K562 (cell line): ENCODE data around the gene DDR1. TPM values are rescaled to one million over a fixed set of nuclear protein-coding genes. Genes with fewer than 3 reads are reported as not detected.

Source experiments
- EGR1 ChIP-seq: fragments of 450-650 bp; conservative IDR thresholded peaks from 2 replicates; pipeline ENCODE4 v1.6.1; 2017; ENCODE audit warnings: mild to moderate bottlenecking
- ETS1 ChIP-seq: conservative IDR thresholded peaks from 2 replicates; pipeline ENCODE4 v1.6.1; 2011; ENCODE audit warnings: low read depth, mild to moderate bottlenecking, low read length; ENCODE audit not compliant: control insufficient read depth
- JUNB ChIP-seq: fragments of 450-650 bp; formaldehyde crosslinking; conservative IDR thresholded peaks from 2 replicates; pipeline ENCODE4 v1.4.0; 2020; ENCODE audit warnings: mild to moderate bottlenecking
- MBD2 ChIP-seq: sonication (generic); IDR thresholded peaks from 2 replicates; pipeline ENCODE4 v1.6.1; 2016; ENCODE audit warnings: low read depth, borderline replicate concordance
- PKNOX1 ChIP-seq: fragments of 450-650 bp; IDR thresholded peaks from 2 replicates; pipeline ENCODE4 v1.6.1; 2016
- RREB1 ChIP-seq: fragments of 250-450 bp; sonication (Bioruptor Pico); IDR thresholded peaks from 2 replicates; pipeline ENCODE4 v1.4.0; 2020
- RUNX1 ChIP-seq: sonication (generic); IDR thresholded peaks from 2 replicates; pipeline ENCODE4 v1.6.1; 2016; ENCODE audit warnings: antibody characterized with exemption, low read depth
- SAP30 ChIP-seq: fragments of 200-600 bp; sonication (generic); IDR thresholded peaks from 2 replicates; pipeline ENCODE4 v1.6.1; 2012; ENCODE audit warnings: borderline replicate concordance, low read depth, mild to moderate bottlenecking, moderate library complexity, low read length, control low read depth, inconsistent platforms; ENCODE audit not compliant: insufficient read depth, poor library complexity, severe bottlenecking
- SOX6 ChIP-seq: fragments of 450-650 bp; IDR thresholded peaks from 2 replicates; pipeline ENCODE4 v1.6.1; 2014; ENCODE audit warnings: mild to moderate bottlenecking
- SP2 ChIP-seq: IDR thresholded peaks from 2 replicates; pipeline ENCODE4 v1.6.1; 2011; ENCODE audit warnings: mild to moderate bottlenecking, low read depth, low read length, moderate library complexity; ENCODE audit not compliant: poor library complexity, severe bottlenecking; ENCODE audit errors: extremely low read depth
- TFAP4 ChIP-seq: sonication (generic); formaldehyde crosslinking; IDR thresholded peaks from 2 replicates; pipeline ENCODE4 v1.8.0; 2022; ENCODE audit warnings: missing genetic modification reagents, mild to moderate bottlenecking, moderate library complexity, borderline replicate concordance
- THAP12 ChIP-seq: fragments of 250-450 bp; sonication (Bioruptor Pico); IDR thresholded peaks from 2 replicates; pipeline ENCODE4 v1.9.0; 2021; ENCODE audit warnings: mild to moderate bottlenecking, inconsistent platforms
- XRCC3 ChIP-seq: fragments of 450-650 bp; IDR thresholded peaks from 2 replicates; pipeline ENCODE4 v1.6.1; 2017; ENCODE audit warnings: mild to moderate bottlenecking, moderate library complexity
- ZNF197 ChIP-seq: fragments of 200-800 bp; sonication (Bioruptor generic); IDR thresholded peaks from 2 replicates; pipeline ENCODE4 v1.6.1; 2016; ENCODE audit warnings: low read depth, missing genetic modification characterization, missing compliant biosample characterization
- polyA plus RNA-seq, 8 experiments: library from polyadenylated mRNA; depleted of rRNA in 4 of 8; stranded (reverse) in 5 of 8; unstranded in 3 of 8; fragments of >200 nt; fragmentation: Nextera tagmentation in 2 of 8; fragmentation: Illumina TruSeq in 1 of 8; extraction: Ambion mirVana in 2 of 8; extraction: Trizol in 1 of 8; gene quantifications; 2 replicates each; pipeline versions ENCODE4 v1.2.1 to v1.2.3, GENCODE V29; 2011 to 2014; ENCODE audit warnings: inconsistent platforms in 1 of 8, missing spikeins in 1 of 8
- total RNA-seq, 7 experiments: library from RNA; depleted of rRNA in 6 of 7; stranded (reverse); fragments of >200 nt in 6 of 7; fragmentation: Illumina TruSeq in 2 of 7; extraction: Trizol in 2 of 7; gene quantifications; 2 replicates each; pipeline versions ENCODE4 v1.2.1 to v1.2.3, GENCODE V29; 2011 to 2021; ENCODE audit warnings: low replicate concordance in 1 of 7

Gene DDR1
- total and polyA plus RNA-seq, 9 of the 15 experiments (the other 6 are each of a cell fraction or from before 2014, with no cell fraction given) = 1.4 to 44.6 (median 12.2) TPM

- 0 out of 2 replicates have a peak, but pooled peaks have one; percentile 47 for TF ChIP-seq RREB1 (CRISPR knock-in tag)
- TF ChIP-seq JUNB (CRISPR knock-in tag) = no peak
- peak; percentile 10 for TF ChIP-seq SAP30
- TF ChIP-seq MBD2 = 0 out of 2 replicates have a peak, but pooled peaks have one; percentile 24
- TF ChIP-seq THAP12 = peak; percentile 25; the same call in 1 of the 2 replicates
- peak; percentile 91 for TF ChIP-seq TFAP4 (CRISPR knock-in tag)
- TF ChIP-seq RUNX1 = 0 out of 2 replicates have a peak, but pooled peaks have one; percentile 6
- TF ChIP-seq ETS1 = no peak
- no peak for TF ChIP-seq PKNOX1
- TF ChIP-seq SP2 = no peak
- no peak for TF ChIP-seq ZNF197
- peak; percentile 52; the same call in 1 of the 2 replicates for TF ChIP-seq SOX6
- TF ChIP-seq XRCC3 = no peak
- peak; percentile 71 for TF ChIP-seq EGR1
Measured at GRCh38 chr6:30885999-30886896, 1.9 kb downstream of the DDR1 start (continued).
